Measurements from ENCODE around the gene TNPO1.

DNA sequence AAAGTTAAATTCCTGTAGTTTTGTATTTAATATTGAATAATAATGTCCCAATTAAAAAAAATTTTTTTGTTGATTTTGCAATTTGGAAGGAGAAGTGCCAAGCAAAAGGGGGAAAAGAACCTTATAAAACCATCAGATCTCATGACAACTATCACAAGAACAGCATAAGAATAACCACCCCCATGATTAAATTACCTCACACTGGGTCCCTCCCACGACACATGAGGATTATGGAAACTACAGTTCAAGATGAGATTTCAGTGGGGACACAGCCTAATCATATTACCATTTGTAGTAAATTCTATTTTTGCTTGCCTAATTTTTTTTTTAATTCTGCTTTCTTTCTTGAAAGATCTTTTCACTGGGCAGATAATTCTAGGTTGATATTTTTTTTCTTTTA, 106.0 kb downstream of the TNPO1 start:
- TF ChIP-seq, protein P1, sequence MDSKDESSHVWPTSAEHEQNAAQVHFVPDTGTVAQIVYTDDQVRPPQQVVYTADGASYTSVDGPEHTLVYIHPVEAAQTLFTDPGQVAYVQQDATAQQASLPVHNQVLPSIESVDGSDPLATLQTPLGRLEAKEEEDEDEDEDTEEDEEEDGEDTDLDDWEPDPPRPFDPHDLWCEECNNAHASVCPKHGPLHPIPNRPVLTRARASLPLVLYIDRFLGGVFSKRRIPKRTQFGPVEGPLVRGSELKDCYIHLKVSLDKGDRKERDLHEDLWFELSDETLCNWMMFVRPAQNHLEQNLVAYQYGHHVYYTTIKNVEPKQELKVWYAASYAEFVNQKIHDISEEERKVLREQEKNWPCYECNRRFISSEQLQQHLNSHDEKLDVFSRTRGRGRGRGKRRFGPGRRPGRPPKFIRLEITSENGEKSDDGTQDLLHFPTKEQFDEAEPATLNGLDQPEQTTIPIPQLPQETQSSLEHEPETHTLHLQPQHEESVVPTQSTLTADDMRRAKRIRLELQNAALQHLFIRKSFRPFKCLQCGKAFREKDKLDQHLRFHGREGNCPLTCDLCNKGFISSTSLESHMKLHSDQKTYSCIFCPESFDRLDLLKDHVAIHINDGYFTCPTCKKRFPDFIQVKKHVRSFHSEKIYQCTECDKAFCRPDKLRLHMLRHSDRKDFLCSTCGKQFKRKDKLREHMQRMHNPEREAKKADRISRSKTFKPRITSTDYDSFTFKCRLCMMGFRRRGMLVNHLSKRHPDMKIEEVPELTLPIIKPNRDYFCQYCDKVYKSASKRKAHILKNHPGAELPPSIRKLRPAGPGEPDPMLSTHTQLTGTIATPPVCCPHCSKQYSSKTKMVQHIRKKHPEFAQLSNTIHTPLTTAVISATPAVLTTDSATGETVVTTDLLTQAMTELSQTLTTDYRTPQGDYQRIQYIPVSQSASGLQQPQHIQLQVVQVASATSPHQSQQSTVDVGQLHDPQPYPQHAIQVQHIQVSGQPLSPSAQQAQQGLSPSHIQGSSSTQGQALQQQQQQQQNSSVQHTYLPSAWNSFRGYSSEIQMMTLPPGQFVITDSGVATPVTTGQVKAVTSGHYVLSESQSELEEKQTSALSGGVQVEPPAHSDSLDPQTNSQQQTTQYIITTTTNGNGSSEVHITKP (tag by site-specific recombination; IDR thresholded peaks at IDR 0.05), result no peak
- TF ChIP-seq, protein P2, sequence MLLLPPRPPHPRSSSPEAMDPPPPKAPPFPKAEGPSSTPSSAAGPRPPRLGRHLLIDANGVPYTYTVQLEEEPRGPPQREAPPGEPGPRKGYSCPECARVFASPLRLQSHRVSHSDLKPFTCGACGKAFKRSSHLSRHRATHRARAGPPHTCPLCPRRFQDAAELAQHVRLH (tag by site-specific recombination; IDR thresholded peaks at IDR 0.05), result no peak
- TF ChIP-seq ZFP41 (tag by site-specific recombination; IDR thresholded peaks at IDR 0.05; ENCODE audit: borderline replicate concordance) (no peak), ZNF768 (tag by site-specific recombination; IDR thresholded peaks at IDR 0.05) (no peak), ZBTB7A (tag by site-specific recombination; IDR thresholded peaks at IDR 0.05; ENCODE audit: low read depth) (no peak), ZNF501 (tag by site-specific recombination; IDR thresholded peaks at IDR 0.05) (no peak), ZNF423 (tag by site-specific recombination; IDR thresholded peaks at IDR 0.05) (no peak)
- TF ChIP-seq, protein P3, sequence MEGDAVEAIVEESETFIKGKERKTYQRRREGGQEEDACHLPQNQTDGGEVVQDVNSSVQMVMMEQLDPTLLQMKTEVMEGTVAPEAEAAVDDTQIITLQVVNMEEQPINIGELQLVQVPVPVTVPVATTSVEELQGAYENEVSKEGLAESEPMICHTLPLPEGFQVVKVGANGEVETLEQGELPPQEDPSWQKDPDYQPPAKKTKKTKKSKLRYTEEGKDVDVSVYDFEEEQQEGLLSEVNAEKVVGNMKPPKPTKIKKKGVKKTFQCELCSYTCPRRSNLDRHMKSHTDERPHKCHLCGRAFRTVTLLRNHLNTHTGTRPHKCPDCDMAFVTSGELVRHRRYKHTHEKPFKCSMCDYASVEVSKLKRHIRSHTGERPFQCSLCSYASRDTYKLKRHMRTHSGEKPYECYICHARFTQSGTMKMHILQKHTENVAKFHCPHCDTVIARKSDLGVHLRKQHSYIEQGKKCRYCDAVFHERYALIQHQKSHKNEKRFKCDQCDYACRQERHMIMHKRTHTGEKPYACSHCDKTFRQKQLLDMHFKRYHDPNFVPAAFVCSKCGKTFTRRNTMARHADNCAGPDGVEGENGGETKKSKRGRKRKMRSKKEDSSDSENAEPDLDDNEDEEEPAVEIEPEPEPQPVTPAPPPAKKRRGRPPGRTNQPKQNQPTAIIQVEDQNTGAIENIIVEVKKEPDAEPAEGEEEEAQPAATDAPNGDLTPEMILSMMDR (tag by site-specific recombination; IDR thresholded peaks at IDR 0.05), result no peak
